Kidney (tissue), 14 donors: ENCODE data around the gene ARVCF. TPM values are rescaled to one million over a fixed set of nuclear protein-coding genes. Genes with fewer than 3 reads are reported as not detected.

Experiments used
- DNase-seq, 5 donors: peaks; one replicate each; pipeline ENCODE4 v3.0.0-alpha.2; 2013 to 2020
- FAIRE-seq: peaks from 2 replicates; lab custom pipeline; 2012; peaks lifted over from hg19 to GRCh38; lab: Jason Lieb, UNC
- H3K27ac ChIP-seq, 2 donors: one replicate each; pipeline ENCODE4 v1.7.0; 2013; ENCODE audit warnings: low read depth in 2 of 2, low read length in 2 of 2, inconsistent platforms in 1 of 2
- H3K27me3 ChIP-seq: one replicate; pipeline ENCODE4 v1.7.1; 2013; ENCODE audit warnings: low read length, inconsistent platforms; ENCODE audit not compliant: control insufficient read depth, insufficient read depth
- H3K36me3 ChIP-seq, 3 donors: one replicate each; pipeline versions ENCODE4 v1.7.0 to v1.7.1; 2013; ENCODE audit warnings: low read length in 3 of 3, control low read depth in 1 of 3, inconsistent platforms in 1 of 3; ENCODE audit not compliant: insufficient read depth in 3 of 3, control insufficient read depth in 2 of 3
- H3K4me1 ChIP-seq, 3 donors: one replicate each; pipeline versions ENCODE4 v1.7.0 to v1.7.1; 2013; ENCODE audit warnings: low read length in 3 of 3, inconsistent platforms in 1 of 3, low read depth in 1 of 3; ENCODE audit not compliant: control insufficient read depth in 2 of 3, insufficient read depth in 2 of 3
- H3K4me3 ChIP-seq, 3 donors: one replicate each; pipeline versions ENCODE4 v1.7.0 to v1.8.1; 2013; ENCODE audit warnings: low read length in 3 of 3, control low read depth in 1 of 3, inconsistent platforms in 1 of 3
- H3K9ac ChIP-seq, 3 donors: one replicate each; pipeline versions ENCODE4 v1.7.0 to v1.7.1; 2013; ENCODE audit warnings: low read length in 3 of 3, control low read depth in 1 of 3, inconsistent platforms in 1 of 3
- H3K9me3 ChIP-seq, 3 donors: one replicate each; pipeline versions ENCODE4 v1.7.0 to v1.7.1; 2013; ENCODE audit warnings: low read length in 3 of 3, control low read depth in 1 of 3, inconsistent platforms in 1 of 3; ENCODE audit not compliant: control insufficient read depth in 2 of 3, insufficient read depth in 1 of 3
- intact Hi-C: fragments of 100-400 bp; cut with DNase I; formaldehyde crosslinking; loops from one replicate; pipeline ENCODE4 v1.11.1; 2022
- polyA plus RNA-seq: library from polyadenylated mRNA; stranded (reverse); fragments of 350-450 nt; fragmentation: Illumina TruSeq; extraction: RNeasy Lipid Tissue Mini Kit (QIAGEN cat#74804); gene quantifications from one replicate; pipeline ENCODE4 v1.2.3, GENCODE V29; 2014; ENCODE audit warnings: low read depth, low replicate concordance; ENCODE audit not compliant: insufficient read depth
- total RNA-seq: library from RNA; stranded (reverse); fragmentation: NEBNext Ultra II Directional; extraction: Animal tissue kit (Norgen Biotek cat#: 25700); gene quantifications from one replicate; pipeline ENCODE4 v1.2.1, GENCODE V29; 2021
- TF ChIP-seq, protein P1 (sequence below): IDR thresholded peaks from 3 replicates; pipeline ENCODE4 v1.5.1; 2012; ENCODE audit warnings: mild to moderate bottlenecking, moderate library complexity, borderline replicate concordance; ENCODE audit not compliant: insufficient read depth; ENCODE audit errors: extremely low read depth
- donor health status: control.
- donor health status: control.
- donor health status: control.
- donor health status: control.
- donor health status: control.
- donor health status: DM: yes; HTN: yes; CAD: no.
- donor health status: Normal renal cell carcinoma (clear cell type).

Gene ARVCF
- total and polyA plus RNA-seq, 2 donors from 2014 or later = 16.0 to 21.9 TPM

DNA sequence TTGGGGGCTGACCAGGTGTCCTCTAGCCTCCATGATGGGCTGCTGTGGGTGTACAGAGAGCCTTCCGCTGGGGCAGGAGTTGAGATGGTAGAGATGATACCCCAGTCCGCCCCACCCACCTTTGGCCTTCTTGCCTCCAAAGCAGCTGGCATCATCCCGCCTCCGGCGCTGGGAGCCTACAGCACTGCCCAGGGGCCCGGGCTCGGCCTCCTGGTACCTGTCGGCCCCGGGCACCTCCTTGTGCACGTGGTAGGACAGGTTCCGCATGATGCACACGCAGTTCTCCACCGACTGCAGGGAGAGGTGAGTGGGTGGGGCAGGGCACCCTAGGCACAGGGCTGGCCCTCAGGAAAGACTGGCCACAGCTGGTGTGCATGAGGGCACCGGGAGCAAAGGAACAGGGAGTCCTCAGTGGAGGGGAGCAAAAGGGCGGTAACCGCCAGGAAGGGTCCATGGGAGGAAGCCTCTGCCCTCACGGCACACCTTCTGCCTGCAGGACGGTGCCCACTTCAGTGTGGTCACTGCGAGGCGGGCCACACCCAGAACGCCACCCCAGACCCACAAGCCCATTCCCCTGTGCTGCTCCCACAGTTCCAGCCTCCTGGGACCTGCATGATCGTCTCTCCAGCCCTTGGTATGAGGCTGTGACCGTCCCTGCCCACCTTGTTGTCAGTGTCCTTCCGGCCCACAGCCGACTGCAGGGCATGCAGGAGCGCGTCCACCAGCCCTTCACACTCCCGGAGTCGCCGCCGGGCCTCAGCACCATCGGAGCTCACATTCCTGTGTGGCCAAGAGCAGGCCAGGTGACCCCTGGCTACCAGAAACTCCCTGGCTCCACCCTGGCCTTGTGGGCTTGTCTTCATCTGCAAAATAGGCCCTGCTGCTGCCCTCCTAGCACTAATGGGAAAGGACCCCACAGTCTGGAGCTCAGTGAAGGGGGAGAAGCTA, 39.1 kb downstream of the ARVCF start:
- Histone ChIP-seq H3K36me3 (peaks cover 0 to 6% (median 2%) of the 10 kb centered on the region in 3 donors), H3K27ac (no peak overlapping the region), H3K4me3 (no peak overlapping the region), H3K9me3 (no peaks in the 10 kb centered on the region), H3K9ac (no peak overlapping the region), H3K27me3 (no peaks in the 10 kb centered on the region), H3K4me1 (no peaks in the 10 kb centered on the region)
- TF ChIP-seq, protein P1, sequence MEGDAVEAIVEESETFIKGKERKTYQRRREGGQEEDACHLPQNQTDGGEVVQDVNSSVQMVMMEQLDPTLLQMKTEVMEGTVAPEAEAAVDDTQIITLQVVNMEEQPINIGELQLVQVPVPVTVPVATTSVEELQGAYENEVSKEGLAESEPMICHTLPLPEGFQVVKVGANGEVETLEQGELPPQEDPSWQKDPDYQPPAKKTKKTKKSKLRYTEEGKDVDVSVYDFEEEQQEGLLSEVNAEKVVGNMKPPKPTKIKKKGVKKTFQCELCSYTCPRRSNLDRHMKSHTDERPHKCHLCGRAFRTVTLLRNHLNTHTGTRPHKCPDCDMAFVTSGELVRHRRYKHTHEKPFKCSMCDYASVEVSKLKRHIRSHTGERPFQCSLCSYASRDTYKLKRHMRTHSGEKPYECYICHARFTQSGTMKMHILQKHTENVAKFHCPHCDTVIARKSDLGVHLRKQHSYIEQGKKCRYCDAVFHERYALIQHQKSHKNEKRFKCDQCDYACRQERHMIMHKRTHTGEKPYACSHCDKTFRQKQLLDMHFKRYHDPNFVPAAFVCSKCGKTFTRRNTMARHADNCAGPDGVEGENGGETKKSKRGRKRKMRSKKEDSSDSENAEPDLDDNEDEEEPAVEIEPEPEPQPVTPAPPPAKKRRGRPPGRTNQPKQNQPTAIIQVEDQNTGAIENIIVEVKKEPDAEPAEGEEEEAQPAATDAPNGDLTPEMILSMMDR = no peak
- no peak for DNase-seq
- intact Hi-C loops = loop anchor here (5.0 kb wide), 1 partner anchor 35 kb away; no protein-coding TSS in a partner anchor
- FAIRE-seq = no peak

- no peaks in the 10 kb centered on the region for H3K27me3 ChIP-seq
- DNase-seq = no peak
- TF ChIP-seq, protein P1 = no peak
- no peak overlapping the region for H3K4me3 ChIP-seq
- no peak overlapping the region for H3K27ac ChIP-seq
- H3K9ac ChIP-seq = no peak overlapping the region
- H3K4me1 ChIP-seq = peaks cover 0 to 2% (median 0%) of the 10 kb centered on the region in 3 donors
- H3K36me3 ChIP-seq = peaks cover 0 to 8% (median 2%) of the 10 kb centered on the region in 3 donors
- FAIRE-seq = no peak
- no peaks in the 10 kb centered on the region for H3K9me3 ChIP-seq
- intact Hi-C loops = loop anchor here (5.0 kb wide), 1 partner anchor 36 kb away; no protein-coding TSS in a partner anchor
Measured at GRCh38 chr22:19976671-19977070, 40.0 kb downstream of the ARVCF start.

GRCh38 chr22:19975707-19976035, 41.0 kb downstream of the ARVCF start:
- intact Hi-C loops = loop anchor here (5.0 kb wide), 1 partner anchor 37 kb away; no protein-coding TSS in a partner anchor

More at GRCh38 chr22:19975707-19976035, 41.0 kb downstream of the ARVCF start:
- H3K9me3 ChIP-seq = no peaks in the 10 kb centered on the region
- FAIRE-seq (no peak), DNase-seq (no peak)
- no peak overlapping the region for H3K27ac ChIP-seq
- peaks cover 0 to 11% (median 0%) of the 10 kb centered on the region in 3 donors for H3K4me1 ChIP-seq
- TF ChIP-seq, protein P1 = no peak
- no peak overlapping the region for H3K9ac ChIP-seq
- peaks cover 0 to 7% (median 4%) of the 10 kb centered on the region in 3 donors for H3K36me3 ChIP-seq
- no peaks in the 10 kb centered on the region for H3K27me3 ChIP-seq
- H3K4me3 ChIP-seq = no peak overlapping the region
